ENCODE data around the gene ALS2CL.

Gene ALS2CL

GRCh38 chr3:46713898-46714552 lies 20.5 kb upstream of the ALS2CL start:
- Histone ChIP-seq H3K27ac (ENCODE audit: low read length) (no peak overlapping the region), H4K20me1 (ENCODE audit: insufficient read depth, low read length) (no peaks in the 10 kb centered on the region), H3K79me2 (ENCODE audit: low read length) (no peaks in the 10 kb centered on the region), H2AFZ (ENCODE audit: low read length) (no peak overlapping the region), H3K27me3 (replicated peaks; ENCODE audit: insufficient read depth, low read length) (no peaks in the 10 kb centered on the region), H3K36me3 (replicated peaks; ENCODE audit: insufficient read depth, low read length) (no peaks in the 10 kb centered on the region), H3K4me1 (ENCODE audit: low read length) (no peaks in the 10 kb centered on the region), H3K4me2 (ENCODE audit: low read depth, low read length) (no peak overlapping the region), H3K9me3 (replicated peaks; ENCODE audit: insufficient read depth, low read length) (no peaks in the 10 kb centered on the region), H3F3A (ENCODE audit: insufficient read depth, low read length) (no peaks in the 10 kb centered on the region), H3K4me3 (ENCODE audit: low read length) (no peak overlapping the region), H3K9me2 (replicated peaks; ENCODE audit: insufficient read depth, low read length) (no peaks in the 10 kb centered on the region), H3K9ac (ENCODE audit: low read length) (no peak overlapping the region)
- DNase-seq, result no peak
- TF ChIP-seq EZH2phosphoT487 (IDR thresholded peaks at IDR 0.05; ENCODE audit: low read length) (no peak), EZH2 (optimal IDR thresholded peaks at IDR 0.05; ENCODE audit: low read depth, low read length) (no peak), CTCF (IDR thresholded peaks at IDR 0.05; ENCODE audit: low read length) (no peak)

GRCh38 chr3:46713050-46713897 lies 19.8 kb upstream of the ALS2CL start:
- Histone ChIP-seq H3K9me2 (replicated peaks; ENCODE audit: insufficient read depth, low read length) (no peaks in the 10 kb centered on the region), H2AFZ (ENCODE audit: low read length) (no peak overlapping the region), H3K36me3 (replicated peaks; ENCODE audit: insufficient read depth, low read length) (no peaks in the 10 kb centered on the region), H3K9ac (ENCODE audit: low read length) (no peak overlapping the region), H3K4me3 (ENCODE audit: low read length) (no peak overlapping the region), H3K27ac (ENCODE audit: low read length) (no peak overlapping the region), H3K79me2 (ENCODE audit: low read length) (no peaks in the 10 kb centered on the region), H3K27me3 (replicated peaks; ENCODE audit: insufficient read depth, low read length) (no peaks in the 10 kb centered on the region), H3F3A (ENCODE audit: insufficient read depth, low read length) (no peaks in the 10 kb centered on the region), H3K4me1 (ENCODE audit: low read length) (no peaks in the 10 kb centered on the region), H4K20me1 (ENCODE audit: insufficient read depth, low read length) (no peaks in the 10 kb centered on the region), H3K4me2 (ENCODE audit: low read depth, low read length) (no peak overlapping the region), H3K9me3 (replicated peaks; ENCODE audit: insufficient read depth, low read length) (no peaks in the 10 kb centered on the region)
- TF ChIP-seq EZH2phosphoT487 (IDR thresholded peaks at IDR 0.05; ENCODE audit: low read length) (no peak), CTCF (IDR thresholded peaks at IDR 0.05; ENCODE audit: low read length) (no peak), EZH2 (optimal IDR thresholded peaks at IDR 0.05; ENCODE audit: low read depth, low read length) (no peak)
- no peak for DNase-seq

- Histone ChIP-seq H3K27ac (ENCODE audit: low read length) (no peak overlapping the region), H3K4me2 (ENCODE audit: low read depth, low read length) (no peak overlapping the region), H2AFZ (ENCODE audit: low read length) (no peak overlapping the region), H3K4me1 (ENCODE audit: low read length) (no peaks in the 10 kb centered on the region), H3K79me2 (ENCODE audit: low read length) (no peaks in the 10 kb centered on the region), H3K9me2 (replicated peaks; ENCODE audit: insufficient read depth, low read length) (no peaks in the 10 kb centered on the region), H3K27me3 (replicated peaks; ENCODE audit: insufficient read depth, low read length) (no peaks in the 10 kb centered on the region), H3K9ac (ENCODE audit: low read length) (no peak overlapping the region), H3K36me3 (replicated peaks; ENCODE audit: insufficient read depth, low read length) (no peaks in the 10 kb centered on the region), H3K9me3 (replicated peaks; ENCODE audit: insufficient read depth, low read length) (no peaks in the 10 kb centered on the region), H3F3A (ENCODE audit: insufficient read depth, low read length) (no peaks in the 10 kb centered on the region), H3K4me3 (ENCODE audit: low read length) (no peak overlapping the region), H4K20me1 (ENCODE audit: insufficient read depth, low read length) (no peaks in the 10 kb centered on the region)
- DNase-seq, result no peak
- TF ChIP-seq CTCF (IDR thresholded peaks at IDR 0.05; ENCODE audit: low read length) (no peak), EZH2 (optimal IDR thresholded peaks at IDR 0.05; ENCODE audit: low read depth, low read length) (no peak), EZH2phosphoT487 (IDR thresholded peaks at IDR 0.05; ENCODE audit: low read length) (no peak)
Measured at GRCh38 chr3:46712191-46713049, 18.9 kb upstream of the ALS2CL start.

All from MM.1S (cell line).